DMS79 (cell line): ENCODE data around the gene ERBB4.

Experiments
- DNase-seq: peaks from one replicate; lab custom pipeline; 2025; lab: John Stamatoyannopoulos, UW

The ERBB4 gene

GRCh38 chr2:212364112-212364985 lies 174.3 kb downstream of the ERBB4 start:
- no peak for DNase-seq

GRCh38 chr2:212361174-212361756 lies 177.3 kb downstream of the ERBB4 start:
- DNase-seq = no peak

GRCh38 chr2:212360068-212360460 lies 178.5 kb downstream of the ERBB4 start:
- DNase-seq = no peak

- no peak for DNase-seq
Observed at GRCh38 chr2:212359425-212360067, 179.1 kb downstream of the ERBB4 start.

- no peak for DNase-seq
Observed at GRCh38 chr2:212357606-212358005, 181.0 kb downstream of the ERBB4 start.

GRCh38 chr2:212354382-212354781 lies 184.2 kb downstream of the ERBB4 start:
- no peak for DNase-seq

- DNase-seq = no peak
Observed at GRCh38 chr2:212348501-212348900, 190.1 kb downstream of the ERBB4 start.

- no peak for DNase-seq
Observed at GRCh38 chr2:212346865-212347264, 191.7 kb downstream of the ERBB4 start.

- no peak for DNase-seq
Observed at GRCh38 chr2:212345966-212346365, 192.6 kb downstream of the ERBB4 start.

- no peak for DNase-seq
Observed at GRCh38 chr2:212344131-212344530, 194.5 kb downstream of the ERBB4 start.

- no peak for DNase-seq
Observed at GRCh38 chr2:212343167-212343566, 195.4 kb downstream of the ERBB4 start.

- no peak for DNase-seq
Observed at GRCh38 chr2:212337486-212338343, 200.9 kb downstream of the ERBB4 start.

- no peak for DNase-seq
Observed at GRCh38 chr2:212337036-212337435, 201.6 kb downstream of the ERBB4 start.

GRCh38 chr2:212330263-212330662 lies 208.3 kb downstream of the ERBB4 start:
- DNase-seq = no peak

GRCh38 chr2:212328712-212329496 lies 209.7 kb downstream of the ERBB4 start:
- no peak for DNase-seq

- no peak for DNase-seq
Observed at GRCh38 chr2:212328136-212328535, 210.5 kb downstream of the ERBB4 start.

GRCh38 chr2:212327171-212327809 lies 211.3 kb downstream of the ERBB4 start:
- DNase-seq = no peak

GRCh38 chr2:212318636-212319035 lies 220.0 kb downstream of the ERBB4 start:
- DNase-seq = no peak

GRCh38 chr2:212314680-212315079 lies 223.9 kb downstream of the ERBB4 start:
- DNase-seq = no peak

GRCh38 chr2:212311807-212312404 lies 226.7 kb downstream of the ERBB4 start:
- DNase-seq = no peak
